IMR-90 (cell line): ENCODE data around the gene VIPR1. TPM values are rescaled to one million over a fixed set of nuclear protein-coding genes. Genes with fewer than 3 reads are reported as not detected.

Source experiments
- ATAC-seq: fragments of 200-7000 bp; cut with Tn5 transposase; 2 replicates; pipeline ENCODE4 v1.9.1; 2020; ENCODE audit warnings: low read depth, mild to moderate bottlenecking, moderate library complexity
- BruUV-seq: library from RNA; stranded (reverse); fragments of 400-500 nt; replicated peaks from 2 replicates; lab custom pipeline; 2021; lab: Mats Ljungman, UMichigan
- CTCF ChIA-PET: fragments of 300-600 bp; formaldehyde crosslinking; extraction: SDS; loops from one replicate; lab custom pipeline; 2021; ENCODE audit warnings: antibody characterized with exemption; lab: Yijun Ruan, JAX
- POLR2A ChIA-PET: fragments of 300-600 bp; sonication (Branson Sonifier 250); formaldehyde crosslinking; loops from one replicate; lab custom pipeline; 2022; ENCODE audit warnings: antibody characterized with exemption; ENCODE audit not compliant: unreplicated experiment; lab: Charles Lee
- DNase-seq: peaks from one replicate; pipeline ENCODE4 v3.0.0; 2013
- H2AFZ ChIP-seq: replicated peaks from 2 replicates; pipeline ENCODE3; 2013; ENCODE audit warnings: low read length, mild to moderate bottlenecking; ENCODE audit not compliant: poor library complexity
- H2AK5ac ChIP-seq: 2 replicates; pipeline ENCODE4 v1.6.1; 2013; ENCODE audit warnings: low read depth, low read length, inconsistent platforms
- H2AK9ac ChIP-seq: replicated peaks from 2 replicates; pipeline ENCODE3; 2013; ENCODE audit warnings: mild to moderate bottlenecking, low read depth, low read length, moderate library complexity; ENCODE audit not compliant: poor library complexity
- H2BK120ac ChIP-seq: 2 replicates; pipeline ENCODE4 v1.6.1; 2013; ENCODE audit warnings: low read depth, low read length, inconsistent platforms
- H2BK15ac ChIP-seq: 3 replicates; pipeline ENCODE4 v1.6.1; 2013; ENCODE audit warnings: low read depth, low read length, inconsistent platforms
- H2BK20ac ChIP-seq: 2 replicates; pipeline ENCODE4 v1.6.1; 2013; ENCODE audit warnings: low read depth, mild to moderate bottlenecking, inconsistent platforms, low read length, moderate library complexity
- H2BK5ac ChIP-seq: 2 replicates; pipeline ENCODE4 v1.6.1; 2013; ENCODE audit warnings: mild to moderate bottlenecking, low read depth, low read length, inconsistent platforms; ENCODE audit not compliant: poor library complexity, severe bottlenecking
- H3K14ac ChIP-seq: replicated peaks from 2 replicates; pipeline ENCODE4 v1.6.1; 2013; ENCODE audit warnings: low read depth, low read length, inconsistent platforms
- H3K18ac ChIP-seq: 2 replicates; pipeline ENCODE4 v1.6.1; 2013; ENCODE audit warnings: low read depth, low read length, control low read depth
- H3K23ac ChIP-seq: 2 replicates; pipeline ENCODE4 v1.6.1; 2013; ENCODE audit warnings: low read depth, low read length, inconsistent platforms
- H3K27ac ChIP-seq: 2 replicates; pipeline ENCODE4 v1.5.1; 2013; ENCODE audit warnings: mild to moderate bottlenecking, control low read depth, low read length; ENCODE audit not compliant: insufficient read depth
- H3K27me3 ChIP-seq: 2 replicates; pipeline ENCODE4 v1.6.1; 2013; ENCODE audit warnings: low read length; ENCODE audit not compliant: control insufficient read depth, insufficient read depth
- H3K36me3 ChIP-seq: 2 replicates; pipeline ENCODE4 v1.6.1; 2013; ENCODE audit warnings: low read length, mixed read lengths; ENCODE audit not compliant: control insufficient read depth, insufficient read depth
- H3K4ac ChIP-seq: 2 replicates; pipeline ENCODE4 v1.6.1; 2013; ENCODE audit warnings: low read depth, low read length, inconsistent platforms
- H3K4me1 ChIP-seq: 2 replicates; pipeline ENCODE4 v1.6.1; 2013; ENCODE audit warnings: low read length, mixed read lengths; ENCODE audit not compliant: control insufficient read depth, insufficient read depth
- H3K4me2 ChIP-seq: 2 replicates; pipeline ENCODE4 v1.6.1; 2013; ENCODE audit warnings: low read depth, mild to moderate bottlenecking, control low read depth, low read length, moderate library complexity
- H3K4me3 ChIP-seq: 2 replicates; pipeline ENCODE4 v1.5.1; 2013; ENCODE audit warnings: low read depth, mild to moderate bottlenecking, control low read depth, low read length, moderate library complexity; ENCODE audit not compliant: insufficient read depth
- H3K56ac ChIP-seq: 2 replicates; pipeline ENCODE4 v1.6.1; 2013; ENCODE audit warnings: low read length, inconsistent platforms; ENCODE audit not compliant: insufficient read depth; ENCODE audit errors: extremely low read depth
- H3K79me1 ChIP-seq, 2 experiments: 2 replicates each; pipeline ENCODE4 v1.6.1; 2013; ENCODE audit warnings: low read length in 2 of 2, inconsistent platforms in 1 of 2, low read depth in 1 of 2
- H3K9ac ChIP-seq: 2 replicates; pipeline ENCODE4 v1.6.1; 2013; ENCODE audit warnings: low read depth, low read length, control low read depth
- H3K9me1 ChIP-seq: 2 replicates; pipeline ENCODE4 v1.6.1; 2013; ENCODE audit warnings: low read length, inconsistent platforms; ENCODE audit not compliant: insufficient read depth
- H3K9me3 ChIP-seq: 2 replicates; pipeline ENCODE4 v1.6.1; 2013; ENCODE audit warnings: low read length; ENCODE audit not compliant: control insufficient read depth, insufficient read depth
- H4K20me1 ChIP-seq: 2 replicates; pipeline ENCODE4 v1.6.1; 2013; ENCODE audit warnings: low read length, inconsistent platforms; ENCODE audit not compliant: insufficient read depth
- H4K5ac ChIP-seq: 2 replicates; pipeline ENCODE4 v1.6.1; 2013; ENCODE audit warnings: mild to moderate bottlenecking, low read depth, low read length, control low read depth
- H4K8ac ChIP-seq, 2 experiments: 2 replicates each; pipeline ENCODE4 v1.6.1; 2013; ENCODE audit warnings: low read depth in 2 of 2, low read length in 2 of 2, control low read depth in 1 of 2, inconsistent platforms in 1 of 2
- H4K91ac ChIP-seq: 2 replicates; pipeline ENCODE4 v1.6.1; 2013; ENCODE audit warnings: low read depth, low read length, inconsistent platforms; ENCODE audit not compliant: insufficient read depth
- BHLHE40 ChIP-seq: fragments of 150-350 bp; IDR thresholded peaks from 2 replicates; pipeline ENCODE4 v1.6.1; 2016; ENCODE audit warnings: mild to moderate bottlenecking, low read depth, low read length
- CHD1 ChIP-seq: IDR thresholded peaks from 2 replicates; pipeline ENCODE4 v1.6.1; 2012; ENCODE audit warnings: low read depth, low read length, improper control_type of control experiment
- ELK1 ChIP-seq: fragments of 150-350 bp; IDR thresholded peaks from 2 replicates; pipeline ENCODE4 v1.6.1; 2016; ENCODE audit warnings: low read depth, mild to moderate bottlenecking, low read length, moderate library complexity, borderline replicate concordance
- MAFK ChIP-seq: IDR thresholded peaks from 2 replicates; pipeline ENCODE4 v1.6.1; 2012; ENCODE audit warnings: low read depth, low read length, improper control_type of control experiment
- MAZ ChIP-seq: IDR thresholded peaks from 2 replicates; pipeline ENCODE4 v1.6.1; 2012; ENCODE audit warnings: low read depth, mild to moderate bottlenecking, low read length, improper control_type of control experiment, moderate library complexity, borderline replicate concordance
- MXI1 ChIP-seq: IDR thresholded peaks from 2 replicates; pipeline ENCODE4 v1.6.1; 2012; ENCODE audit warnings: low read depth, mild to moderate bottlenecking, low read length, moderate library complexity, borderline replicate concordance
- NFE2L2 ChIP-seq: fragments of 150-350 bp; IDR thresholded peaks from 2 replicates; pipeline ENCODE4 v1.6.1; 2016; ENCODE audit warnings: low read depth, mild to moderate bottlenecking, low read length
- POLR2A ChIP-seq: IDR thresholded peaks from 2 replicates; pipeline ENCODE4 v1.6.1; 2012; ENCODE audit warnings: mild to moderate bottlenecking, low read depth, low read length
- RAD21 ChIP-seq: IDR thresholded peaks from 2 replicates; pipeline ENCODE4 v1.6.1; 2012; ENCODE audit warnings: low read length, improper control_type of control experiment
- RCOR1 ChIP-seq: IDR thresholded peaks from 2 replicates; pipeline ENCODE4 v1.6.1; 2012; ENCODE audit warnings: mild to moderate bottlenecking, low read length, improper control_type of control experiment; ENCODE audit not compliant: insufficient replicate concordance
- SMC3 ChIP-seq: fragments of 150-350 bp; IDR thresholded peaks from 2 replicates; pipeline ENCODE4 v1.6.1; 2016; ENCODE audit warnings: low read depth, mild to moderate bottlenecking, antibody characterized with exemption, low read length, moderate library complexity
- USF2 ChIP-seq: fragments of 150-350 bp; IDR thresholded peaks from 2 replicates; pipeline ENCODE4 v1.6.1; 2017; ENCODE audit warnings: mild to moderate bottlenecking, antibody characterized with exemption, low read length, low read depth
- WGBS, 2 experiments: methylation state at CpG; one replicate each; pipeline versions ENCODE4 v1.1.5 to v1.1.7; 2013; ENCODE audit warnings: missing lambda C conversion rate in 2 of 2; ENCODE audit not compliant: insufficient read length in 1 of 2; ENCODE audit errors: extremely low coverage in 2 of 2; 5-methylcytosine and 5-hydroxymethylcytosine counted together
- dilution Hi-C: fragments of 300-500 bp; cut with HindIII; formaldehyde crosslinking; loops from one replicate; pipeline ENCODE4 v1.14.3; 2018; ENCODE audit warnings: low sequenced_read_pairs; ENCODE audit not compliant: unreplicated experiment
- in situ Hi-C: fragments of 300-500 bp; cut with MboI; formaldehyde crosslinking; loops from 3 replicates; pipeline ENCODE4 v1.14.3; 2019; ENCODE audit warnings: low sequenced_read_pairs, inconsistent platforms, mixed read lengths
- intact Hi-C: fragments of 100-400 bp; cut with micrococcal nuclease; formaldehyde crosslinking; loops from 2 replicates; pipeline ENCODE4 v1.10.0; 2022
- polyA plus RNA-seq, 3 experiments: library from polyadenylated mRNA; depleted of rRNA; stranded (reverse); fragments of >200 nt; gene quantifications; 2 replicates each; pipeline ENCODE4 v1.2.3, GENCODE V29; 2012; ENCODE audit warnings: low replicate concordance in 1 of 3
- total RNA-seq: library from RNA; depleted of rRNA; stranded (reverse); fragments of >200 nt; gene quantifications from 2 replicates; pipeline ENCODE4 v1.2.3, GENCODE V29; 2012
- TF ChIP-seq, protein P1 (sequence below): conservative IDR thresholded peaks from 2 replicates; pipeline ENCODE4 v1.5.1; 2012; ENCODE audit warnings: mild to moderate bottlenecking, low read depth, low read length, improper control_type of control experiment

The VIPR1 gene
- total and polyA plus RNA-seq, 2 of the 4 experiments (the other 2 are of a cell fraction): not detected

DNA sequence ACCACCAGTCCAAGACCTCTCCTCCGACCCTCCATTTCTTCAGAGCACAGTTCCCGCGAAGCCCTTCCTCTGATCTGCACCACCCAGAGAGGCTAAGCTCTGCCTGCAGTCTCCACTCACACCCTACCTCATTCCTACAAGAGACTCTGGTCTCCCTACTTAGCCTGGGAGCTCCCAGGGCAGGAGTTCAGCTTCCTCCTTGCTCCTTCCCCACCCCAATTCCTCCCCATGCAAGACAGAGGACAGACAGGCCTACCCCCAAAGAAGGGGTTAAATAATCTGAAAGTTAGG lies 12.6 kb upstream of the VIPR1 start:
- Histone ChIP-seq H3K9ac (no peak overlapping the region), H3K23ac (no peak overlapping the region), H2BK5ac (no peak overlapping the region), H4K20me1 (no peaks in the 10 kb centered on the region), H4K91ac (no peak overlapping the region), H3K4me1 (no peaks in the 10 kb centered on the region), H3K4me3 (no peak overlapping the region), H3K9me1 (no peaks in the 10 kb centered on the region), H2BK15ac (no peak overlapping the region), H3K9me3 (no peaks in the 10 kb centered on the region), H4K8ac (no peak overlapping the region), H4K5ac (no peak overlapping the region), H2AK5ac (no peak overlapping the region), H3K27ac (no peak overlapping the region), H3K36me3 (no peaks in the 10 kb centered on the region), H3K14ac (no peak overlapping the region), H3K18ac (no peak overlapping the region), H2AK9ac (no peak overlapping the region), H2BK120ac (no peak overlapping the region), H3K4ac (no peak overlapping the region), H3K27me3 (peaks cover 2% of the 10 kb centered on the region; the same call in 1 of the 2 replicates), H3K56ac (no peak overlapping the region), H3K4me2 (no peak overlapping the region), H3K79me1 (no peaks in the 10 kb centered on the region), H2BK20ac (no peak overlapping the region), H2AFZ (no peak overlapping the region)
- dilution Hi-C loops: no loop called here
- intact Hi-C loops: no loop called here
- in situ Hi-C loops: no loop called here
- TF ChIP-seq MAFK (no peak), USF2 (no peak), RCOR1 (no peak), SMC3 (no peak), ELK1 (no peak), CHD1 (no peak), BHLHE40 (no peak), MAZ (no peak), NFE2L2 (no peak), MXI1 (no peak), RAD21 (no peak), POLR2A (no peak)
- TF ChIP-seq, protein P1, sequence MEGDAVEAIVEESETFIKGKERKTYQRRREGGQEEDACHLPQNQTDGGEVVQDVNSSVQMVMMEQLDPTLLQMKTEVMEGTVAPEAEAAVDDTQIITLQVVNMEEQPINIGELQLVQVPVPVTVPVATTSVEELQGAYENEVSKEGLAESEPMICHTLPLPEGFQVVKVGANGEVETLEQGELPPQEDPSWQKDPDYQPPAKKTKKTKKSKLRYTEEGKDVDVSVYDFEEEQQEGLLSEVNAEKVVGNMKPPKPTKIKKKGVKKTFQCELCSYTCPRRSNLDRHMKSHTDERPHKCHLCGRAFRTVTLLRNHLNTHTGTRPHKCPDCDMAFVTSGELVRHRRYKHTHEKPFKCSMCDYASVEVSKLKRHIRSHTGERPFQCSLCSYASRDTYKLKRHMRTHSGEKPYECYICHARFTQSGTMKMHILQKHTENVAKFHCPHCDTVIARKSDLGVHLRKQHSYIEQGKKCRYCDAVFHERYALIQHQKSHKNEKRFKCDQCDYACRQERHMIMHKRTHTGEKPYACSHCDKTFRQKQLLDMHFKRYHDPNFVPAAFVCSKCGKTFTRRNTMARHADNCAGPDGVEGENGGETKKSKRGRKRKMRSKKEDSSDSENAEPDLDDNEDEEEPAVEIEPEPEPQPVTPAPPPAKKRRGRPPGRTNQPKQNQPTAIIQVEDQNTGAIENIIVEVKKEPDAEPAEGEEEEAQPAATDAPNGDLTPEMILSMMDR: no peak
- ChIA-PET CTCF (no interaction called here), POLR2A (no interaction called here)
- no TSS peak for BruUV-seq
- no CpG with 5 or more reads among the region's 3 CpGs for WGBS, 2 experiments
- ATAC-seq: no peak
- no peak for DNase-seq
